ENCODE results near the gene SLC22A7.

The SLC22A7 gene

DNA sequence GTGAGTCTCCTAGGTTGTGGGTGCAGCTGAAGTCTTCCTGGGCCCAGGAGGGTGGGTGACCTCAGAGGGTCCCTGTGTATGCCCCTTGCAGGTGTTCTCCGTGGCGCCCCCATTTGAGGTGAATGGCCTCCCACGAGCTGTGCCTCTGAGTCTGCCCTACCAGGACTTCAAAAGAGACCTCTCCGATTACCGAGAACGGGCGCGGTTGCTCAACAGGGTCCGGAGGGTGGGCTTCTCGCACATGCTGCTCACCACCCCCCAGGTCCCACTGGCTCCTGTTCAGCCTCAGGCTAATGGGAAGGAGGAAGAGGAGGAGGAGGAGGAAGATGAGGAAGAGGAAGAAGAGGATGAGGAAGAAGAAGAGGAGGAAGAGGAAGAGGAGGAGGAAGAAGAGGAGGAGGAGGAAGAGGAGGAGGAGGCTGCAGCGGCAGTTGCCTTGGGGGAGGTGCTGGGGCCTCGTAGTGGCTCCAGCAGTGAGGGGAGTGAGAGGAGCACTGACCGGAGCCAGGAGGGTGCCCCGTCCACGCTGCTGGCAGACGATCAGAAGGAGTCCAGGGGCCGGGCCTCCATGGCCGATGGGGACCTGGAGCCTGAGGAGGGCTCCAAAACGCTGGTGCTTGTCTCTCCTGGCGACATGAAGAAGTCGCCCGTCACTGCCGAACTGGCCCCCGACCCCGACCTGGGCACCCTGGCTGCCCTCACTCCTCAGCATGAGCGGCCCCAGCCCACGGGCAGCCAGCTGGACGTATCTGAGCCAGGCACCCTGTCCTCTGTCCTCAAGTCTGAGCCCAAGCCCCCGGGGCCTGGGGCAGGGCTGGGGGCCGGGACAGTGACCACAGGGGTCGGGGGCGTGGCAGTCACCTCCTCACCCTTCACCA, 15.2 kb upstream of the SLC22A7 start:
- in situ Hi-C loops (cut with HindIII; ENCODE audit: low sequenced_read_pairs): no loop called here

DNA sequence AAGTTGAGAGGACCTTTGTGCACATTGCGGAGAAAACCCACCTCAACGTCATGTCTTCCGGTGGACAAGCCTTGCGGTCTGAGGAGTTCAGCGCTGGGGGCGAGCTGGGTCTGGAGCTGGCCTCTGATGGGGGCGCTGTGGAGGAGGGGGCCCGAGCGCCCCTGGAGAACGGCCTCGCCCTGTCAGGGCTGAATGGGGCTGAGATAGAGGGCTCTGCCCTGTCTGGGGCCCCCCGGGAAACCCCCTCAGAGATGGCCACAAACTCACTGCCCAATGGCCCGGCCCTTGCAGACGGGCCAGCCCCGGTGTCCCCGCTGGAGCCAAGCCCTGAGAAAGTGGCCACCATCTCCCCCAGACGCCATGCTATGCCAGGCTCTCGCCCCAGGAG, 14.6 kb upstream of the SLC22A7 start:
- in situ Hi-C loops (cut with HindIII; ENCODE audit: low sequenced_read_pairs): no loop called here

DNA sequence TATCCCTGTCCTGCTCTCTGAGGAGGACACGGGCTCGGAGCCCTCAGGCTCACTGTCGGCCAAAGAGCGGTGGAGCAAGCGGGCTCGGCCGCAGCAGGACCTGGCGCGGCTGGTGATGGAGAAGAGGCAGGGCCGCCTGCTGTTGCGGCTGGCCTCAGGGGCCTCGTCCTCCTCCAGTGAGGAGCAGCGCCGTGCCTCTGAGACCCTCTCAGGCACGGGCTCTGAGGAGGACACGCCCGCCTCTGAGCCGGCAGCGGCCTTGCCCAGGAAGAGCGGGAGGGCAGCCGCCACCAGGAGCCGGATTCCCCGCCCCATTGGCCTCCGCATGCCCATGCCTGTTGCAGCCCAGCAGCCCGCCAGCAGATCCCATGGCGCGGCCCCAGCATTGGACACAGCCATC, 14.2 kb upstream of the SLC22A7 start:
- in situ Hi-C loops (cut with HindIII; ENCODE audit: low sequenced_read_pairs): no loop called here

DNA sequence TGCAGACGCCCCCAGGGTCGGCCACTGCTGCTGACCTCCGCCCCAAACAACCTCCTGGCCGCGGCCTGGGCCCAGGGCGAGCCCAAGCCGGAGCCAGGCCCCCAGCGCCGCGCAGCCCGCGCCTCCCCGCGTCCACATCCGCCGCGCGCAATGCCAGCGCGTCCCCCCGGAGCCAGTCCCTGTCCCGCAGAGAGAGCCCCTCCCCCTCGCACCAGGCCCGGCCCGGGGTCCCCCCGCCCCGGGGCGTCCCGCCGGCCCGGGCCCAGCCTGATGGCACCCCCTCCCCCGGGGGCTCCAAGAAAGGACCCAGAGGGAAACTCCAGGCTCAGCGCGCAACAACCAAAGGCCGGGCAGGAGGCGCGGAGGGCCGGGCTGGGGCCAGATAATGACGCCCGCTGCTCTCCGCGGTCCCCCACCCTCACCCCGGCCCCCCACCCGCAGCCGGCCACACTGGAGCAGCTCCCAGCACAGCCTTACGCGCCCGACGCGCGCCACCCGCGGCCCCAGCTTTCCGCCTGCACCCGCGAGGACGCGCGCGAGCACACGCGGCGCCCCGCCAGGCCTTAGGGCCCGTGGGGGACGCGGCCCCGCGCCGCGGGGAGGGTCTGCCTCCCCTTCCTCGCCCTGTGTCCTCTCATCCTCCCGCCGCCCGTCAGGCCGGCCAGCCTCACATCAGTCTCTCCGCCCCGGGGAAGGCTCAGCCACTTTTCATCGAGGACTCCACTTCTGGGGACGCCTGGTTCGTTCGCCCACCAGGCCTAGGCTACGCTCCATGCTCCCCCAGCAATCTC, 12.9 kb upstream of the SLC22A7 start:
- in situ Hi-C loops (cut with HindIII; ENCODE audit: low sequenced_read_pairs): no loop called here

DNA sequence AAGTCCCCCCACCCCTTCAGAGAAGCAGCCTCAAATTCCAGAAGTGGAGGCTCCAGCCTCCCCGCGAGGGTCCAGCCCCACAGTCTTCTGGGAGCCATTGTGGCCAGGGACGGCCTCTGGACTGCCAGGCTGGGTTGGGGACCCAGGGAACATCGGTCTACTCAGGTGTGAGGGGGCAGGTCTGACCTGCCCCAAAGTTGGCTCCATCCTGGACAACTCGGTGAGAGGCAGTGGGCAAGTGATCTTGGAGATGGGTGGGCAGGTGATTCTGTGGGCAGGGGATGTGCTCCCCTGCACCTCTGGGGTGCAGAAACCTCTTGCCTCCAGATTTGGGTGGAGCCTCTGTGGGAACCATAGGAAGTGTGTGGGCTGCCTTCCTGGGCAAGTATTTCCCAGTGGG, 12.2 kb upstream of the SLC22A7 start:
- in situ Hi-C loops (cut with HindIII; ENCODE audit: low sequenced_read_pairs): no loop called here

DNA sequence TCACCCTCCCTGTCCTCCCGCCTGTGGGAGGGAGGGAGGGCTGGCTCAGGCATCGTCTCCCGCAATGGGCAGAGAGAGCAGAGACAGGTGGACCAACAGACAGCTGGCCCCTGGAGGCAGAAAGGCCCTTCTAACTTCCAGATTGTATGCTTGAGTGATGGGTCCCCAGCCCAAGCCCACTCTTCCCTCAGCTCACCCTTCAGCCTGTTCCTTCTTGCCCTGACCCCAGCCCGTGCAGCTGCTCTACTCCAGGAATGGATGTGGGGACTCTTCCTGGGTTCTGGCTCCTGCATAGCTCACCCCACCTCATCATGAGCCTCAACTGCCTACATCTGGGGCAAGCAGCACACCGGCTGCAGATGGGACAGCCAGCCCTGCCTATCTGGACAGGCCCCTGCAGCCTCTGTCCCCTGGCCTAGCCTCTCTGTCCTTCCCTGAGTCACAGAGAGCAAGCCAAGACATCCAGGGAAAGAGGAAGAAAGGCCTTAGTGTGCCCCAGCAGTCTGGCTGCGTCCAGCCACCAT, 11.5 kb upstream of the SLC22A7 start:
- in situ Hi-C loops (cut with HindIII; ENCODE audit: low sequenced_read_pairs): no loop called here

DNA sequence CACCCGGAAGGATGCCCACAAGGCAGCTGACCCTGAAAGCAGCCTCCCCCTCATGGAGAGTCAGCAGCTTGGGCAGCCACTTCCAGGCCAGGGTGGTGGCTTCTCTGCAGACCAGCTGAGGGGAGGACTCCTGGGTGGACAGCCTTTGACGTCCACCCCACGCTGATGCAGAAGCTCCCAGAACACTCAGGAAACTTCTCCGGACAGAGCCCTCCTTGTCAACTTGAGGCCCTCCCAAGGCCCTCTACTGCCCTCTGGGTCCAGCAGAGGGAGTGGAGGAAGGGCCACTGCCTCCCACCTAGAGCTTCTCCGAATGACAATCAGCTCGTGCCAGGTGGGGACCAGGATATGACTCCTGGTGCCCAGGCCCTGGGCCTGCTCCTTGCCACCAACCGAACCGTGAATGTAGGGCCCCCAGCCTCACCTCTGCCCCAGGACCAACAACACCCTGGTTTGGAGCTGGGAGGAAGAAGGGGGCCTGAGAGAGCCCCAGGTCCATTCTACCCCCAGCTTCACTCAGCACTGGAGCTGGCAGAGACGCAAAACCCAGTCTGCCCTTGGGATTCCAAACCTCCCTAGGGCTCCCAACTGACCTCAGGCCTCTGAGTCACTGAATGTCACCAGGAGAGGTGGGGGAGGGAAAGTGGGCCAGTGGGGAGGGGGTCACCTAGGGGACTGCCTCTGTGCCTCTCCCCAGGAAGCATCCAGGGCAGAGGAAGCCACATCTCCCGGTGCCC, 10.9 kb upstream of the SLC22A7 start:
- in situ Hi-C loops (cut with HindIII; ENCODE audit: low sequenced_read_pairs): no loop called here

DNA sequence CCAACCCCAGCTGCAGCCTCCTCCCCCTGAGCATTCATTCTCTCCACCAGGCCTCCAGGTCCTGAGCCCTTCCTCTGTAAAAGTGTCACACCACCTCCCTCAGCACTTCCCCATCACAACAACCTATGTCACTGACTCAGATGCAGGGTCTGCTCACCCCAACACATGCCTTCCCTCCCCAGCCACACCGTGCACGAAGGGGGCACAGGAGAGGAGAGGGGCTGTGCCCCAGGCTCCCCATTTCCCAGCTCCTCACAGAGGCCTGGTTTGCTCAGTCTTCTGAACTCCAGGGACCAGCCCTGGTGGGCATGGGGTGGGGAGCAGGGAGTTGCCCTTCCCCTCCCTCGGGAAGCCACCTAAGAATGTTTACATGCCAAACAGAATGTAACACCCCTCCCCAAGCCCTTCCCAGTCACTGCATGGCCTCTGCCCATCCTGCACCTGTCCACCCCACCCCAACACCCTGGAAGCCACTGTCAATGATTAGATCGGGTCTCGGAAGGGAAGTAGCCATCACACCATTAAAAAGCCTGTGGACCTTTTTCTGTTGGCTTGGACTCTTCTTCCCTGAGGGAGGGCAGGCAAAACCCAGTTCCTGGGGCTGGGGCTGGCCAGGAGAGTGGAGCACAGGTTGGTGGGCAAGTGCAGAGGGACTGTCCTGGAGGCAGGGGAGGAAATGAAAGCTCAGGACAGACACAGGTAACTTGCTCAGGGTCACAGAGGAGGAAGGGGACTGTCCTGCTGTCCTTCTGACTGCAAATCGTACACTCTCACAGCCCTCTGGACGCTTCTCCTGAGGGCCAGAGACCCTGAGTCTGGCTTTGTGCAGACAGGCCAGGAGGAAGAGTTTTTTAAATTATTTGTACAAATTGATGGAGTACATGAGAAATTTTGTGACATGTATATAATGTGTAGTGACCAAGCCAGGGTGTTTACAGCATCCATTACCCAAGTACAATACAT, 10.1 kb upstream of the SLC22A7 start:
- in situ Hi-C loops (cut with HindIII; ENCODE audit: low sequenced_read_pairs): no loop called here

DNA sequence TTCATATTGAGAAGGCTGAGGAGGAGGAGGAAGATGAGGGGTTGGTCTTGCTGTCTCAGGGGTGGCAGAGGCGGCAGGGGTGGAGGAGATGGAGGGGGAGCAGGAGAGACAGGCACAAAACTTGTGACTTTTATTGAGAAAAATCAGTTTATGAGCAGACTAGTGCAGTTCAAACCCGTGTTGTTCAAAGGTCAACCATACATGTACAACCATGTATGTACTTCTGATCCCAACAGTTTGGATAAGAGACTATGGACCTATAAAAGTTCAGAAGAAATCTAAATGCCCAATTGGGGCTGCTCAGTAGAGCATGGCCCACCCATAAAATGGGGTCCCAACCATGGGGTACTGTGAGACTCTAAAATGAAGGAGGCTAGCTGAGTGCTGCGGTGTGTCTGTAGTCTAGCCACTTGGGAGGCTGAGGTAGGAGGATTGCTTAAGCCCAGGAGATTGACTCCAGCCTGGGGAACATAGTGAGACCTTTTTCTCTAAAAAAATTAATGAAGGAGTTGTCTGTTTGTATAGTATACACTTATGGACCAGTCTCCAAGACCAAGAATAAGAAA, 7.6 kb upstream of the SLC22A7 start:
- in situ Hi-C loops (cut with HindIII; ENCODE audit: low sequenced_read_pairs): no loop called here

DNA sequence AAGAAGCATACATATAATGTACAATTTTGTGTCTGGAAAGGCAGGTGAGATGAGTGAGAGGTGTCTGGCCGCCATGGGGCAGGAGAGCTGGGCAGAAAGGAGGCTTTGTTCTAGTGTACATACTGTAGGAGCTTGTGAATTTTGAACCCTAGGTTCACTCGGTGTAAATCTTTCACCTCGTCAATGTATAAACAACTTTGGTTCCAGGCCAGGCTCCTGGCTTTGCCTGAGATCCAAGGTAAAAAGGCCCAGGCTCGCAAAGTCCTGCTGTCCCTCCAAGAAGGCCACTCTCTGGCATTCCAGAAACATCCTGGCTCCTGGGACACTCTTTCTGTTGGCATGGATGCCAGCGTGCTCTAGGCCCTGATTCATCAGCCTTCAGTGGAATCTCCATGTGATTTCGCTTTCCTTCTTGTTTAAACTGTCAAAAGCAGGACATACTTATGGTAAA, 7.1 kb upstream of the SLC22A7 start:
- in situ Hi-C loops (cut with HindIII; ENCODE audit: low sequenced_read_pairs): no loop called here

DNA sequence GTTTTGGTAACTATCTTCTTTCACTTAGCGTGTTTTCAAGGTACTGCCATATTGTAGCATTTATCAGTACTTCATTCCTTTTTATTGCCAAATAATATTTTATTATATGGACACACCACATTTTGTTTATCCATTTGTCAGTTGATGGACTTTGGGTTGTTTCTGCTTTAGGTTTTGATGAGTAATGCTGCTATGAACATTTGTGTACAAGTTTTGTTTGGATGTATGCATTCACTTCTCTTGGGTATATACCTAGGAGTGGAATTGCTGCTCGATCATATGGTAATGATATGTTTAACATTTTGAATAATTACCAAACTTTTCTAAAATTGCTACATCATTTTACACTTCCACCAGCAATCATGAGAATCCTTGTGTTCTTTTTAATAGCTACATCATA, 6.4 kb upstream of the SLC22A7 start:
- in situ Hi-C loops (cut with HindIII; ENCODE audit: low sequenced_read_pairs): no loop called here

DNA sequence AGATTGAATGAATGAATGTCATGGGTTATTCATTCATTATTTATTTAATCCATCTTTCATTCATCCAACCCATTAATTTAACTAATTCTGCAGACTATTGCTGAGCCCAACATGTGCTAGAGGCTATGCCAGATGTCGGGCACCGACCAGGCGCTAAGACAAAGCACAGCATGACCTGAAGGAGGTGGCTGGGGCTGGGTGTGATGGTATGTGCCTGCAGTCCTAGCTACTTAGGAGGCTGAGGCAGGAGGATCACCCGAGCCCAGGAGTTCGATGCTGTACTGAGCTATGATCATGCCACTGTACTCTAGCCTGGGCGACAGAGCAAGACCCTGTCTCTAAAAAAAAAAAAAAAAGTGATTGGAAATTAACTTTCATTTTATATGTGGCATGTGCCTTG, 5.7 kb upstream of the SLC22A7 start:
- in situ Hi-C loops (cut with HindIII; ENCODE audit: low sequenced_read_pairs): no loop called here

DNA sequence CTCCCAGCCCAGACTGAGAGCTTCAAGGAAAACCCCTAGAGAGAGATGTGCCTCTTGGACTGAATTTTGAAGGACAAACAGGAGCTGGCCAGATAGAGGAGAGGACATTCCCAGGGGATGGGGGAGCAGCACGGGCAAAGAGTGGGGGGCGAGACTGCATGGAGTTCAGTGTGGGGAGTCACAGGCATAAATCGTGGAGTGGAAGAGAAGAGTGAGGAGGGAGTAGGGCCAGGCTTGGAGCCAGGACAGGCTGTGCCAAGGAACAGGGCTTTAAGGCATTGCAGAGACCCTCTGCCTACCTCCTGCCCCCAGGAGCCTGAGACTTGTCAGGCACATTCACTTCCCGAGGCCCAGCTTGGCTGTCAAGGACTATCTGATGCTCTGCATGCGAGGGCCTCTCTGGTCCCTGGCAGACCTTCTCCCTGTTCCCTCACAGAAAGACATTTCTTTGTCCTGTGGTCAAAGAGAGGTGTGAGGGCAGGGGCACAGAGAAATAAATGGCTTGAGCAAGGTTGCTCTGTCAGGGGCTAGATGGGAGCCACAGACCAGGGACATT, 5.2 kb upstream of the SLC22A7 start:
- in situ Hi-C loops (cut with HindIII; ENCODE audit: low sequenced_read_pairs): no loop called here

DNA sequence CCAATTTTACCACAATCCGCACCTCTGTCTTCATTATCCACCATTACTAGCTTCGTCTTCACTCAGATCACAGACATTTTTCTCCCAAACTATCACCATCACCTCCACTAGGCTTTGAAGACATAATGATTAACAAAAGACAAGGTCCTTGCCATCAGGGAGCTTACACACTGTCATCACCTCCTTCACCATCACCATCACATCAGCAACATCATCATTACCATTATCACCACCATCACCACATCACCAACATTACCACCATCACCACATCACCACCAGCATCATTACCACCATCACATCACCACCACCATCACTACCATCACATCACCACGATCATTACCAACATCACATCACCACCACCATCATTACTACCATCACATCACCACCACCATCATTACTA, 4.4 kb upstream of the SLC22A7 start:
- in situ Hi-C loops (cut with HindIII; ENCODE audit: low sequenced_read_pairs): no loop called here

DNA sequence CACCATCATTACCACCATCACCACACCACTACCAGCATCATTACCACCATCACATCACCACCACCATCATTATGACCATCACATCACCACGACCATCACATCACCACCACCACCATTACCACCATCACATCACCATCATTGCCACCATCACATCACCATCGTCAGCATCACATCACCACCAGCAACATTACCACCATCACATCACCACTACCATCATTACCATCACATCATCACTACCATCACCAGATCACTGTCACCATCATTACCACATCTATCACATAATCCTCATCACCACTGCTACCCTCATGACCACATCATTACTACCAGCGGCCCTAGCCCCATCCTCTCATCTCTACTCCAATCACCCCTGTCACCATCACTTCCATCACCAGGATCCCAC, 3.5 kb upstream of the SLC22A7 start:
- in situ Hi-C loops (cut with HindIII; ENCODE audit: low sequenced_read_pairs): no loop called here

DNA sequence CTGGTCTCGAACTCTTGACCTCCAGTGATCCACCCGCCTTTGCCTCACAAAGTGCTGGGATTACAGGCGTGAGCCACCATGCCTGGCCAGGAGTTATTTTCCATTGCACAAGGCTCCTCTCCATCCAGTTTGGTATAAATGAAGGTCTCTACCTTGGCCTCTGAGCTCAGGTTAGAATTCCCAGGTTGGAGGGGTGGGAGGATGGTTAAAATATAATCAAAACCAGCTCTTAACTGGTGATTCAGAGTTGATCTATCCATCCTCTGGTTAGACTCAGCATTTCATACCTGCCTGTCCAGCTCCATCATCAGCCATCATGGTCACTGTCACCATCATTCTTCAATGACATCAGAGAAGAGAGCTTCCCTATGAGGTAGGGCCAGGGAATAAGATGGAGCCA, 2.6 kb upstream of the SLC22A7 start:
- in situ Hi-C loops (cut with HindIII; ENCODE audit: low sequenced_read_pairs): no loop called here

DNA sequence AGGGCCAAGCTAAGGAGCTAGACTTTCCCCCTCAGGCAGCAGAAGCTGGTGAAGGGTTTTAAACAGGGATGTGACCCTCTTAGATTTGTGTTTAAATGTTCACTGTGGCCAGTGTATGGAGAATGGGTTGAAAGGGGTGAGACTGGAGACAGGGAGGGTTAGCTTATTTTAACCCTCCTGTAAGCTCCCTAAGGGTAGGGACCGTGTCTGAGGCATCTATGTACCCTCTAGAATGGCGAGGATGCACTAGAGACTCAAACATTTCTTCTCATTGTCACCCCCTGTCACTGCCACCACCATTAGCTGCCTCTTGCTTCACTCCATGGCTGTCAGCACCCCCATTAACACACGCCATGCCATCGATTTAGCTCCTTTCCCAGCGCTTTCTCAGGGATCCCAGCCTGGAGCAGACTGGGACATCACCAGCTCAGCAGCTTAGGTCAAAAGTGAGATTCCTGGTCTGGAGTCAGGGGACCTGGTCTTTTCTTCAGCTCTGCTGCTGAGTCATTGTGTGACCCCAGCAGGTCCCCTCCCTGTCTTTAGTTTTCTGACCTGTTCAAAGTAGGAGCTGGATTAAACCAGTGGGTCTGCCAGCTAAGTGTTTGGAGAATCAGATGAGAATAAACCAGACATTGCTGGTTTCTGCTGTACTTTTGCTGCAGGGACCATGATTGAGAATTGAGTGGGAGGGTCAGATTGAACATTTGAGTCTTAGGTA, 1.1 kb upstream of the SLC22A7 start:
- in situ Hi-C loops (cut with HindIII; ENCODE audit: low sequenced_read_pairs): no loop called here

DNA sequence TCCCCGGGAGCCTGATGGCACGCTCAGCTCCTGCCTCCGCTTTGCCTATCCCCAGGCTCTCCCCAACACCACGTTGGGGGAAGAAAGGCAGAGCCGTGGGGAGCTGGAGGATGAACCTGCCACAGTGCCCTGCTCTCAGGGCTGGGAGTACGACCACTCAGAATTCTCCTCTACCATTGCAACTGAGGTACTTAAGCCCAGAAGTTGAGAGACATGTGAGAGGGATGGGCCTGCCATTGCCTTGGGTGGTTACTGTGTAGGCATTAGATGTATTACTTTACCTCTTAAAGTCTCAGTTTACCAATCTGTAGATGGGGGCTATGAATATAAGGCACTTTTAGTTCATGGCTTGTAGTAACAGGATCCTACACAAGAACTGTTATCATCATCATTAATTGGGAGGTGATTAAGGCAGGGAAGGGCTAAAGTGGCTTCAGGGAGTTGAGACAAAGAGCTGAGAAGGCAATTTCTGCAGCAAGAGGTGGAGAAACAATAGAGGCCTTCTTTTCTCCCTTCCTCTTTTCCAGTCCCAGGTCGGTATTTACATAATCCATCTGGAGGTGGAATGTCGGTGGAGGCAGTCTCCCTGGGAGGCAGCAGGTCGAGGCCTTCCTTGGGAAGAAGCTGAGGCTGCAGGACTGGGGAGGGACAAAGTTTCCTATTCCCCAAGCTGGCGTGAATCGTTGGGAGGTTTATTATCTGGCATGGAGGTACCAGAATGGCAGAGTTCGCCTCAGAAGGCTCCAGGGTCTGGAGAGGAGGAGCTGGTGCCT, 691 bp downstream of the SLC22A7 start:
- in situ Hi-C loops (cut with HindIII; ENCODE audit: low sequenced_read_pairs): no loop called here
